HepG2 (cell line): ENCODE results near the gene UBXN1. TPM values are rescaled to one million over a fixed set of nuclear protein-coding genes. Genes with fewer than 3 reads are reported as not detected.

Experiments used
- ARNT ChIP-seq: fragments of 450-650 bp; IDR thresholded peaks from 2 replicates; pipeline ENCODE4 v1.6.1; 2017
- DNMT3B ChIP-seq: conservative IDR thresholded peaks from 2 replicates; pipeline ENCODE4 v1.6.1; 2016; ENCODE audit warnings: missing biosample characterization, control low read depth
- FOXA1 ChIP-seq, 2 experiments: fragments of 450-650 bp in 1 of 2; sonication (generic) in 1 of 2; formaldehyde crosslinking in 1 of 2; IDR thresholded peaks; 2 replicates each; pipeline versions ENCODE4 v1.4.0 to v1.6.1; 2016 to 2020; ENCODE audit warnings: missing genetic modification reagents in 1 of 2
- GATAD2A ChIP-seq: IDR thresholded peaks from 2 replicates; pipeline ENCODE4 v1.6.1; 2016
- KLF11 ChIP-seq: IDR thresholded peaks from 2 replicates; pipeline ENCODE4 v1.6.1; 2016; ENCODE audit warnings: missing compliant biosample characterization
- MXD4 ChIP-seq: IDR thresholded peaks from 2 replicates; pipeline ENCODE4 v1.6.1; 2016; ENCODE audit warnings: mild to moderate bottlenecking, missing biosample characterization, missing genetic modification reagents
- NKX3-1 ChIP-seq: sonication (generic); formaldehyde crosslinking; IDR thresholded peaks from 2 replicates; pipeline ENCODE4 v1.5.0; 2020; ENCODE audit warnings: missing genetic modification reagents
- NR2F2 ChIP-seq: IDR thresholded peaks from 2 replicates; pipeline ENCODE4 v1.6.1; 2012; ENCODE audit warnings: low read depth, inconsistent platforms, borderline replicate concordance
- PHB2 ChIP-seq: fragments of 450-650 bp; IDR thresholded peaks from 2 replicates; pipeline ENCODE4 v1.6.1; 2018; ENCODE audit not compliant: partially characterized antibody
- RCOR2 ChIP-seq: IDR thresholded peaks from 2 replicates; pipeline ENCODE4 v1.6.1; 2016; ENCODE audit warnings: missing biosample characterization, missing genetic modification reagents
- SP5 ChIP-seq: IDR thresholded peaks from 2 replicates; pipeline ENCODE4 v1.6.1; 2016; ENCODE audit warnings: low read depth, borderline replicate concordance
- STAG1 ChIP-seq: sonication (generic); formaldehyde crosslinking; IDR thresholded peaks from 2 replicates; pipeline ENCODE4 v1.4.0; 2020; ENCODE audit warnings: missing genetic modification reagents
- TBL1XR1 ChIP-seq: fragments of 150-350 bp; IDR thresholded peaks from 2 replicates; pipeline ENCODE4 v1.6.1; 2014; ENCODE audit warnings: borderline replicate concordance, low read length; ENCODE audit not compliant: partially characterized antibody
- XRCC5 ChIP-seq: fragments of 200-400 bp; formaldehyde crosslinking; optimal IDR thresholded peaks from 2 replicates; pipeline ENCODE3; 2017; ENCODE audit warnings: mild to moderate bottlenecking, low read length
- YY1 ChIP-seq: IDR thresholded peaks from 2 replicates; pipeline ENCODE4 v1.6.1; 2011; ENCODE audit warnings: low read length, low read depth, moderate library complexity, mild to moderate bottlenecking; ENCODE audit not compliant: insufficient read depth, insufficient replicate concordance
- ZNF253 ChIP-seq: sonication (generic); formaldehyde crosslinking; IDR thresholded peaks from 2 replicates; pipeline ENCODE4 v1.8.0; 2022; ENCODE audit warnings: mild to moderate bottlenecking, missing genetic modification reagents, borderline replicate concordance
- ZNF354B ChIP-seq: sonication (generic); formaldehyde crosslinking; IDR thresholded peaks from 2 replicates; pipeline ENCODE4 v1.8.0; 2022; ENCODE audit warnings: mild to moderate bottlenecking, missing genetic modification reagents
- ZNF367 ChIP-seq: sonication (generic); formaldehyde crosslinking; IDR thresholded peaks from 2 replicates; pipeline ENCODE4 v1.4.0; 2020; ENCODE audit warnings: missing genetic modification reagents, borderline replicate concordance
- ZNF510 ChIP-seq: sonication (generic); formaldehyde crosslinking; IDR thresholded peaks from 2 replicates; pipeline ENCODE4 v1.4.0; 2020; ENCODE audit warnings: low read depth, mild to moderate bottlenecking, missing genetic modification reagents
- polyA plus RNA-seq, 8 experiments: library from polyadenylated mRNA; depleted of rRNA in 3 of 8; stranded (reverse) in 7 of 8; unstranded in 1 of 8; fragments of >200 nt; fragmentation: Illumina TruSeq in 4 of 8; extraction: Trizol in 4 of 8; gene quantifications; 2 replicates each; pipeline versions ENCODE4 v1.2.1 to v1.2.3, GENCODE V29; 2011 to 2016; ENCODE audit warnings: low read depth in 4 of 8, missing spikeins in 1 of 8, mixed read lengths in 1 of 8; ENCODE audit not compliant: insufficient read depth in 1 of 8
- total RNA-seq, 5 experiments: library from RNA; depleted of rRNA; stranded (reverse); fragments of >200 nt; fragmentation: Illumina TruSeq; extraction: Trizol; gene quantifications; 2 replicates each; pipeline ENCODE4 v1.2.3, GENCODE V29; 2016; ENCODE audit warnings: low read depth in 1 of 5
- TF ChIP-seq, protein P1 (sequence below): sonication (generic); formaldehyde crosslinking; IDR thresholded peaks from 2 replicates; pipeline ENCODE4 v1.5.0; 2020; ENCODE audit warnings: mild to moderate bottlenecking, missing genetic modification reagents
- TF ChIP-seq, protein P2 (sequence below): sonication (generic); formaldehyde crosslinking; conservative IDR thresholded peaks from 2 replicates; pipeline ENCODE4 v1.8.0; 2022; ENCODE audit warnings: low read depth, missing genetic modification reagents
- TF ChIP-seq, protein P3 (sequence below): sonication (generic); formaldehyde crosslinking; IDR thresholded peaks from 2 replicates; pipeline ENCODE4 v1.5.0; 2020; ENCODE audit warnings: mild to moderate bottlenecking, missing genetic modification reagents, moderate library complexity
- TF ChIP-seq, protein P4 (sequence below): sonication (generic); formaldehyde crosslinking; IDR thresholded peaks from 2 replicates; pipeline ENCODE4 v1.4.0; 2020; ENCODE audit warnings: low read depth, mild to moderate bottlenecking, missing genetic modification reagents

UBXN1 gene
- total and polyA plus RNA-seq, 2 of the 13 experiments (the other 11 are each of a cell fraction or from before 2014, with no cell fraction given), result 47.5 to 52.4 TPM

GRCh38 chr11:62694455-62695167 is 15.7 kb upstream of the UBXN1 start (continued):
- TF ChIP-seq, protein P1, sequence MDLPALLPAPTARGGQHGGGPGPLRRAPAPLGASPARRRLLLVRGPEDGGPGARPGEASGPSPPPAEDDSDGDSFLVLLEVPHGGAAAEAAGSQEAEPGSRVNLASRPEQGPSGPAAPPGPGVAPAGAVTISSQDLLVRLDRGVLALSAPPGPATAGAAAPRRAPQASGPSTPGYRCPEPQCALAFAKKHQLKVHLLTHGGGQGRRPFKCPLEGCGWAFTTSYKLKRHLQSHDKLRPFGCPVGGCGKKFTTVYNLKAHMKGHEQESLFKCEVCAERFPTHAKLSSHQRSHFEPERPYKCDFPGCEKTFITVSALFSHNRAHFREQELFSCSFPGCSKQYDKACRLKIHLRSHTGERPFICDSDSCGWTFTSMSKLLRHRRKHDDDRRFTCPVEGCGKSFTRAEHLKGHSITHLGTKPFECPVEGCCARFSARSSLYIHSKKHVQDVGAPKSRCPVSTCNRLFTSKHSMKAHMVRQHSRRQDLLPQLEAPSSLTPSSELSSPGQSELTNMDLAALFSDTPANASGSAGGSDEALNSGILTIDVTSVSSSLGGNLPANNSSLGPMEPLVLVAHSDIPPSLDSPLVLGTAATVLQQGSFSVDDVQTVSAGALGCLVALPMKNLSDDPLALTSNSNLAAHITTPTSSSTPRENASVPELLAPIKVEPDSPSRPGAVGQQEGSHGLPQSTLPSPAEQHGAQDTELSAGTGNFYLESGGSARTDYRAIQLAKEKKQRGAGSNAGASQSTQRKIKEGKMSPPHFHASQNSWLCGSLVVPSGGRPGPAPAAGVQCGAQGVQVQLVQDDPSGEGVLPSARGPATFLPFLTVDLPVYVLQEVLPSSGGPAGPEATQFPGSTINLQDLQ (CRISPR knock-in tag), result no peak
- TF ChIP-seq, protein P2, sequence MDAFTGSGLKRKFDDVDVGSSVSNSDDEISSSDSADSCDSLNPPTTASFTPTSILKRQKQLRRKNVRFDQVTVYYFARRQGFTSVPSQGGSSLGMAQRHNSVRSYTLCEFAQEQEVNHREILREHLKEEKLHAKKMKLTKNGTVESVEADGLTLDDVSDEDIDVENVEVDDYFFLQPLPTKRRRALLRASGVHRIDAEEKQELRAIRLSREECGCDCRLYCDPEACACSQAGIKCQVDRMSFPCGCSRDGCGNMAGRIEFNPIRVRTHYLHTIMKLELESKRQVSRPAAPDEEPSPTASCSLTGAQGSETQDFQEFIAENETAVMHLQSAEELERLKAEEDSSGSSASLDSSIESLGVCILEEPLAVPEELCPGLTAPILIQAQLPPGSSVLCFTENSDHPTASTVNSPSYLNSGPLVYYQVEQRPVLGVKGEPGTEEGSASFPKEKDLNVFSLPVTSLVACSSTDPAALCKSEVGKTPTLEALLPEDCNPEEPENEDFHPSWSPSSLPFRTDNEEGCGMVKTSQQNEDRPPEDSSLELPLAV, result no peak
- TF ChIP-seq ZNF354B (CRISPR knock-in tag) (no peak), GATAD2A (no peak), PHB2 (no peak), FOXA1 (IDR thresholded peaks at IDR 0.05) (no peak), FOXA1 (CRISPR knock-in tag; IDR thresholded peaks at IDR 0.05) (no peak), XRCC5 (peak; percentile 50), YY1 (no peak), ZNF510 (CRISPR knock-in tag) (0 out of 2 replicates have a peak, but pooled peaks have one; percentile 30), ZNF253 (no peak), STAG1 (CRISPR knock-in tag) (peak; percentile 72), RCOR2 (no peak), MXD4 (no peak), DNMT3B (CRISPR knock-in tag) (no peak), NKX3-1 (CRISPR knock-in tag) (no peak), KLF11 (CRISPR knock-in tag) (no peak), TBL1XR1 (no peak), SP5 (CRISPR knock-in tag) (no peak), ZNF367 (CRISPR knock-in tag) (no peak), ARNT (no peak), NR2F2 (no peak)
- TF ChIP-seq, protein P3, sequence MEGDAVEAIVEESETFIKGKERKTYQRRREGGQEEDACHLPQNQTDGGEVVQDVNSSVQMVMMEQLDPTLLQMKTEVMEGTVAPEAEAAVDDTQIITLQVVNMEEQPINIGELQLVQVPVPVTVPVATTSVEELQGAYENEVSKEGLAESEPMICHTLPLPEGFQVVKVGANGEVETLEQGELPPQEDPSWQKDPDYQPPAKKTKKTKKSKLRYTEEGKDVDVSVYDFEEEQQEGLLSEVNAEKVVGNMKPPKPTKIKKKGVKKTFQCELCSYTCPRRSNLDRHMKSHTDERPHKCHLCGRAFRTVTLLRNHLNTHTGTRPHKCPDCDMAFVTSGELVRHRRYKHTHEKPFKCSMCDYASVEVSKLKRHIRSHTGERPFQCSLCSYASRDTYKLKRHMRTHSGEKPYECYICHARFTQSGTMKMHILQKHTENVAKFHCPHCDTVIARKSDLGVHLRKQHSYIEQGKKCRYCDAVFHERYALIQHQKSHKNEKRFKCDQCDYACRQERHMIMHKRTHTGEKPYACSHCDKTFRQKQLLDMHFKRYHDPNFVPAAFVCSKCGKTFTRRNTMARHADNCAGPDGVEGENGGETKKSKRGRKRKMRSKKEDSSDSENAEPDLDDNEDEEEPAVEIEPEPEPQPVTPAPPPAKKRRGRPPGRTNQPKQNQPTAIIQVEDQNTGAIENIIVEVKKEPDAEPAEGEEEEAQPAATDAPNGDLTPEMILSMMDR (CRISPR knock-in tag), result peak; percentile 85
- TF ChIP-seq, protein P4, sequence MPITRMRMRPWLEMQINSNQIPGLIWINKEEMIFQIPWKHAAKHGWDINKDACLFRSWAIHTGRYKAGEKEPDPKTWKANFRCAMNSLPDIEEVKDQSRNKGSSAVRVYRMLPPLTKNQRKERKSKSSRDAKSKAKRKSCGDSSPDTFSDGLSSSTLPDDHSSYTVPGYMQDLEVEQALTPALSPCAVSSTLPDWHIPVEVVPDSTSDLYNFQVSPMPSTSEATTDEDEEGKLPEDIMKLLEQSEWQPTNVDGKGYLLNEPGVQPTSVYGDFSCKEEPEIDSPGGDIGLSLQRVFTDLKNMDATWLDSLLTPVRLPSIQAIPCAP (CRISPR knock-in tag), result no peak
